Activated naive CD4-positive, alpha-beta T cell treated with anti-CD3 and anti-CD28 coated beads for 36 hours (primary cell): Measurements from ENCODE around the gene ANHX. TPM values are rescaled to one million over a fixed set of nuclear protein-coding genes. Genes with fewer than 3 reads are reported as not detected.
"Not testable (repeated sequence)": the region's sequence is repeated elsewhere in the genome, so short reads cannot be mapped to it uniquely, and the experiment has no call there.

Experiments
- CTCF ChIA-PET: fragments of 350-600 bp; sonication (Branson Sonifier 250); formaldehyde crosslinking; loops from one replicate; lab custom pipeline; 2021; ENCODE audit warnings: antibody characterized with exemption; lab: Charles Lee
- DNase-seq: peaks from one replicate; pipeline ENCODE4 v3.0.0-alpha.2; 2020
- H3K27ac Mint-ChIP-seq: one replicate; pipeline ENCODE4 v1.8.0; 2021; ENCODE audit warnings: mild to moderate bottlenecking, mixed read lengths
- H3K27me3 Mint-ChIP-seq: one replicate; pipeline ENCODE4 v1.8.0; 2021; ENCODE audit warnings: low read depth, mixed read lengths
- H3K36me3 Mint-ChIP-seq: one replicate; pipeline ENCODE4 v1.8.0; 2021; ENCODE audit warnings: low read depth, mixed read lengths
- H3K4me1 Mint-ChIP-seq: one replicate; pipeline ENCODE4 v1.8.0; 2021; ENCODE audit warnings: low read depth, mixed read lengths
- H3K4me3 Mint-ChIP-seq: one replicate; pipeline ENCODE4 v1.8.0; 2021; ENCODE audit warnings: mild to moderate bottlenecking, moderate library complexity, mixed read lengths
- H3K9me3 Mint-ChIP-seq: one replicate; pipeline ENCODE4 v1.8.0; 2021; ENCODE audit warnings: mixed read lengths
- intact Hi-C: fragments of 100-400 bp; cut with micrococcal nuclease; formaldehyde crosslinking; loops from one replicate; pipeline ENCODE4 v1.15.1; 2023
- total RNA-seq, 2 experiments: library from RNA; stranded (reverse); gene quantifications; one replicate each; pipeline ENCODE4 v1.2.3, GENCODE V29; 2021

ANHX gene
- total RNA-seq: not detected

- Mint-ChIP-seq H3K4me3 (no peak within 1 kb of the TSS), H3K9me3 (peaks cover 21% of the 10 kb centered on the region), H3K27me3 (peaks cover 6% of the 10 kb centered on the region), H3K4me1 (no peaks in the 10 kb centered on the region), H3K36me3 (peaks cover 2% of the 10 kb centered on the region), H3K27ac (no peak within 1 kb of the TSS)
- CTCF ChIA-PET: no interaction called here
- intact Hi-C loops: no loop called here
- DNase-seq: no peak
Observed at GRCh38 chr12:133235401-133236112, at the start of gene ANHX. Gene ANHX (minus strand): TSS chr12:133235877. CDS start chr12:133234356, 1,521 bp downstream.

- H3K36me3 Mint-ChIP-seq, H3K4me3 Mint-ChIP-seq, CTCF ChIA-PET, H3K27ac Mint-ChIP-seq, intact Hi-C loops, DNase-seq, H3K4me1 Mint-ChIP-seq, H3K27me3 Mint-ChIP-seq, H3K9me3 Mint-ChIP-seq: not testable (repeated sequence)
Observed at GRCh38 chr12:133264668-133265067, 29.0 kb upstream of the ANHX start.

GRCh38 chr12:133264173-133264572 lies 28.5 kb upstream of the ANHX start:
- CTCF ChIA-PET: no interaction called here
- no peak for DNase-seq
- Mint-ChIP-seq H3K9me3 (peaks cover 3% of the 10 kb centered on the region), H3K27me3 (no peaks in the 10 kb centered on the region), H3K27ac (no peak overlapping the region), H3K4me1 (no peaks in the 10 kb centered on the region), H3K4me3 (no peak overlapping the region), H3K36me3 (no peaks in the 10 kb centered on the region)
- intact Hi-C loops: no loop called here

GRCh38 chr12:133256321-133256720 lies 20.6 kb upstream of the ANHX start:
- Mint-ChIP-seq H3K27ac (no peak overlapping the region), H3K4me3 (no peak overlapping the region), H3K27me3 (peaks cover 4% of the 10 kb centered on the region), H3K36me3 (peaks cover 2% of the 10 kb centered on the region), H3K9me3 (peaks cover 17% of the 10 kb centered on the region), H3K4me1 (no peaks in the 10 kb centered on the region)
- CTCF ChIA-PET: no interaction called here
- DNase-seq: no peak
- intact Hi-C loops: no loop called here

- DNase-seq, H3K36me3 Mint-ChIP-seq, CTCF ChIA-PET, H3K27me3 Mint-ChIP-seq, H3K27ac Mint-ChIP-seq, intact Hi-C loops, H3K4me1 Mint-ChIP-seq, H3K4me3 Mint-ChIP-seq: not testable (repeated sequence)
- H3K9me3 Mint-ChIP-seq: peaks cover 17% of the 10 kb centered on the region
Observed at GRCh38 chr12:133255833-133256232, 20.2 kb upstream of the ANHX start.

- peaks cover 4% of the 10 kb centered on the region for H3K27me3 Mint-ChIP-seq
- H3K4me1 Mint-ChIP-seq: no peaks in the 10 kb centered on the region
- H3K9me3 Mint-ChIP-seq: peaks cover 28% of the 10 kb centered on the region
- no peak for DNase-seq
- H3K36me3 Mint-ChIP-seq: peaks cover 2% of the 10 kb centered on the region
- H3K27ac Mint-ChIP-seq: no peak overlapping the region
- no peak overlapping the region for H3K4me3 Mint-ChIP-seq
- intact Hi-C loops: no loop called here
- CTCF ChIA-PET: no interaction called here
Observed at GRCh38 chr12:133251732-133252131, 16.1 kb upstream of the ANHX start.

- Mint-ChIP-seq H3K4me3 (no peak overlapping the region), H3K27ac (no peak overlapping the region), H3K4me1 (no peaks in the 10 kb centered on the region), H3K9me3 (peaks cover 21% of the 10 kb centered on the region), H3K36me3 (peaks cover 2% of the 10 kb centered on the region), H3K27me3 (peaks cover 6% of the 10 kb centered on the region)
- CTCF ChIA-PET: no interaction called here
- DNase-seq: no peak
- intact Hi-C loops: no loop called here
Observed at GRCh38 chr12:133236556-133236955, 879 bp upstream of the ANHX start.

GRCh38 chr12:133236144-133236543 lies 467 bp upstream of the ANHX start:
- Mint-ChIP-seq H3K27me3 (peaks cover 6% of the 10 kb centered on the region), H3K9me3 (peaks cover 21% of the 10 kb centered on the region), H3K4me3 (no peak overlapping the region), H3K4me1 (no peaks in the 10 kb centered on the region), H3K27ac (no peak overlapping the region), H3K36me3 (peaks cover 2% of the 10 kb centered on the region)
- intact Hi-C loops: no loop called here
- CTCF ChIA-PET: no interaction called here
- no peak for DNase-seq

- Mint-ChIP-seq H3K36me3 (peaks cover 2% of the 10 kb centered on the region), H3K27me3 (peaks cover 6% of the 10 kb centered on the region), H3K4me1 (no peaks in the 10 kb centered on the region), H3K27ac (no peak overlapping the region), H3K9me3 (peaks cover 19% of the 10 kb centered on the region), H3K4me3 (no peak overlapping the region)
- CTCF ChIA-PET: no interaction called here
- intact Hi-C loops: no loop called here
- DNase-seq: no peak
Observed at GRCh38 chr12:133234971-133235370, 706 bp downstream of the ANHX start.

- Mint-ChIP-seq H3K27ac (no peak overlapping the region), H3K4me1 (no peaks in the 10 kb centered on the region), H3K9me3 (peaks cover 19% of the 10 kb centered on the region), H3K27me3 (peaks cover 3% of the 10 kb centered on the region), H3K36me3 (peaks cover 2% of the 10 kb centered on the region), H3K4me3 (no peak overlapping the region)
- no peak for DNase-seq
- CTCF ChIA-PET: no interaction called here
- intact Hi-C loops: no loop called here
Observed at GRCh38 chr12:133233993-133234564, 1.6 kb downstream of the ANHX start.

GRCh38 chr12:133233006-133233405 lies 2.7 kb downstream of the ANHX start:
- intact Hi-C loops: no loop called here
- CTCF ChIA-PET: no interaction called here
- no peak overlapping the region for H3K27ac Mint-ChIP-seq
- no peak for DNase-seq
- peaks cover 19% of the 10 kb centered on the region for H3K9me3 Mint-ChIP-seq
- H3K36me3 Mint-ChIP-seq: peaks cover 2% of the 10 kb centered on the region
- H3K4me3 Mint-ChIP-seq: no peak overlapping the region
- H3K27me3 Mint-ChIP-seq: peaks cover 3% of the 10 kb centered on the region
- no peaks in the 10 kb centered on the region for H3K4me1 Mint-ChIP-seq

- no peaks in the 10 kb centered on the region for H3K36me3 Mint-ChIP-seq
- CTCF ChIA-PET: no interaction called here
- no peak overlapping the region for H3K27ac Mint-ChIP-seq
- H3K9me3 Mint-ChIP-seq: peaks cover 14% of the 10 kb centered on the region
- no peaks in the 10 kb centered on the region for H3K4me1 Mint-ChIP-seq
- H3K27me3 Mint-ChIP-seq: no peaks in the 10 kb centered on the region
- no peak for DNase-seq
- H3K4me3 Mint-ChIP-seq: no peak overlapping the region
- intact Hi-C loops: no loop called here
Observed at GRCh38 chr12:133231001-133231400, 4.7 kb downstream of the ANHX start.

GRCh38 chr12:133227281-133227852 lies 8.3 kb downstream of the ANHX start:
- Mint-ChIP-seq H3K27ac (no peak overlapping the region), H3K27me3 (no peaks in the 10 kb centered on the region), H3K36me3 (peaks cover 2% of the 10 kb centered on the region), H3K4me3 (no peak overlapping the region), H3K4me1 (no peaks in the 10 kb centered on the region), H3K9me3 (peaks cover 10% of the 10 kb centered on the region)
- intact Hi-C loops: no loop called here
- DNase-seq: no peak
- CTCF ChIA-PET: no interaction called here
